ENCODE measurements around the gene PANX1. TPM values are rescaled to one million over a fixed set of nuclear protein-coding genes. Genes with fewer than 3 reads are reported as not detected.
A peak's percentile ranks its signal among the peaks of the same experiment; 100 is the strongest.

PANX1 gene
- total RNA-seq, 1 donor from 2014 or later: 19.9 TPM

DNA sequence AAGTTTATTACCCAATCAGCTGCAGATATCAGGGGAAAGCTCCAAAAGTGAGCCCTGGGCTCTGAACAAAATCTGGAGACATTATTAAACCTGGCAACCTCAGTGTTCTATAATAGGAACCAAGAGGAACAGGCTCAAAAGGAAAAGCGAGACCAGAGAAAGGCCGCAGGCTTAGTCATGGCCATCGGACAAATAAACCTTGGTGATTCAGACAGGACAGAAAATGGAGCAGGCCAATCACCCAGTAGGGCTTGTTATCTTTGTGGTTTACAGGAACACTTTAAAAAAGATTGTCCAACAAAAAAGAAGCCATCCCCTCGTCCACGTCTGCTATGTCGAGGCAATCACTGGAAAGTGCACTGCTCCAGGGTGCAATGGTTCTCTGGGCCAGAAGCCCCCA, 7.7 kb upstream of the PANX1 start:
- no peaks in the 10 kb centered on the region for H3K36me3 ChIP-seq
- H3K4me1 ChIP-seq: no peaks in the 10 kb centered on the region
- no peak overlapping the region for H3K4me3 ChIP-seq
- TF ChIP-seq, protein P1, sequence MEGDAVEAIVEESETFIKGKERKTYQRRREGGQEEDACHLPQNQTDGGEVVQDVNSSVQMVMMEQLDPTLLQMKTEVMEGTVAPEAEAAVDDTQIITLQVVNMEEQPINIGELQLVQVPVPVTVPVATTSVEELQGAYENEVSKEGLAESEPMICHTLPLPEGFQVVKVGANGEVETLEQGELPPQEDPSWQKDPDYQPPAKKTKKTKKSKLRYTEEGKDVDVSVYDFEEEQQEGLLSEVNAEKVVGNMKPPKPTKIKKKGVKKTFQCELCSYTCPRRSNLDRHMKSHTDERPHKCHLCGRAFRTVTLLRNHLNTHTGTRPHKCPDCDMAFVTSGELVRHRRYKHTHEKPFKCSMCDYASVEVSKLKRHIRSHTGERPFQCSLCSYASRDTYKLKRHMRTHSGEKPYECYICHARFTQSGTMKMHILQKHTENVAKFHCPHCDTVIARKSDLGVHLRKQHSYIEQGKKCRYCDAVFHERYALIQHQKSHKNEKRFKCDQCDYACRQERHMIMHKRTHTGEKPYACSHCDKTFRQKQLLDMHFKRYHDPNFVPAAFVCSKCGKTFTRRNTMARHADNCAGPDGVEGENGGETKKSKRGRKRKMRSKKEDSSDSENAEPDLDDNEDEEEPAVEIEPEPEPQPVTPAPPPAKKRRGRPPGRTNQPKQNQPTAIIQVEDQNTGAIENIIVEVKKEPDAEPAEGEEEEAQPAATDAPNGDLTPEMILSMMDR (IDR thresholded peaks at IDR 0.05; ENCODE audit: borderline replicate concordance): no peak
- no peak for DNase-seq
- no peak overlapping the region for H3K27ac ChIP-seq (replicated peaks)
- intact Hi-C loops (cut with micrococcal nuclease): no loop called here
- H3K27me3 ChIP-seq (ENCODE audit: low read depth): no peaks in the 10 kb centered on the region
- H3K9me3 ChIP-seq (replicated peaks): peaks cover 7% of the 10 kb centered on the region

DNA sequence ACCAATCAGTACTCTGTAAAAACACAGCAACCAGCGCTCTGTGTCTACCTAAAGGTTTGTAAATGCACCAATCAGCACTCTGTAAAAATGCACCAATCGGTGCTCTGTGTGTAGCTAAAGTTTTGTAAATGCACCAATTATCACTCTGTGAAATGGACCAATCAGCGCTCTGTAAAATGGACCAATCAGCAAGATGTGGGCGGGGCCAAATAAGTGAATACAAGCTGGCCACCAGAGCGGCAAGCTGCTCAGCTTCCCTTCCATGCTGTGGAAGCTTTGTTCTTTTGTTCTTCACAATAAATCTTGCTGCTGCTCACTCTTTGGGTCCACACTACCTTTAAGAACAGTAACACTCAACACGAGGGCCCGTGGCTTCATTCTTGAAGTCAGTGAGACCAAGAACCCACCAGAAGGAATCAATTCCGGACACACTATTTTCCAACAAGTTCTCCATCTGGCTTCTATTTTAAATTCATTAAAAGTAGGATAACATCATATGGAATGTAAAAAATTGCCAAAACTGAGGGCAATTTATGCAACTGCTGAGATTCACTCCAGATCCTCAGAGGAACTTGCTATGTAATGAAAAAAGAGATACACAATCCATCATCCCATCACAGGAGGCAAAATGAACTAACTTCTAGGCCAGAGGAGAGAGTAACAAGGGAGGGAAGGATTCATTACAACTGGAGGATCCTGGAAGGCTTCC, 3.1 kb upstream of the PANX1 start:
- H3K4me3 ChIP-seq: no peak overlapping the region
- H3K36me3 ChIP-seq: no peaks in the 10 kb centered on the region
- TF ChIP-seq, protein P1 (IDR thresholded peaks at IDR 0.05; ENCODE audit: borderline replicate concordance): no peak
- no peak for DNase-seq
- peaks cover 31% of the 10 kb centered on the region for H3K4me1 ChIP-seq
- H3K27me3 ChIP-seq (ENCODE audit: low read depth): no peaks in the 10 kb centered on the region
- intact Hi-C loops (cut with micrococcal nuclease): no loop called here
- no peaks in the 10 kb centered on the region for H3K9me3 ChIP-seq (replicated peaks)
- no peak overlapping the region for H3K27ac ChIP-seq (replicated peaks)

DNA sequence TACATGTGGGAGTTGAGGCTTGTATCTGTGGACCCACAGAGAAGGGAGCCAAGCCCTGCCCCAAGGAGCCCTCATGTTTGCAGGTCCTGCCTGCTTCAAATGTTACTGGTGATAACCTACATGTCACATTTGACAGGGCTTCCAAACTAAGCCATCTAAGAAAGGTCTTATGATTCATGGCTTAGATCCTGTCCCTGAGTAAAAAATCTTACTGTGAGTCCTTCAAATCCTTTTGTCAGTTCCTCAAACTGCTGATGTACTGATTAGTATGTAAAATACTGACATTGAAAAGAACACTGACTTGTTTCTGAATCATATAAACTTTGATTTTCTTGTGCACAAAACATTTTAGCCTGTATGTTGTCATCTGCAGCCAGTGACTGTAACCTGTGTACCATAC, 1.0 kb upstream of the PANX1 start:
- peak overlapping the region; percentile 96 for H3K27ac ChIP-seq (replicated peaks)
- intact Hi-C loops (cut with micrococcal nuclease): no loop called here
- no peaks in the 10 kb centered on the region for H3K9me3 ChIP-seq (replicated peaks)
- peak overlapping the region; percentile 94 for H3K4me3 ChIP-seq
- TF ChIP-seq, protein P1 (IDR thresholded peaks at IDR 0.05; ENCODE audit: borderline replicate concordance): no peak
- H3K27me3 ChIP-seq (ENCODE audit: low read depth): no peaks in the 10 kb centered on the region
- no peak for DNase-seq
- H3K4me1 ChIP-seq: peaks cover 52% of the 10 kb centered on the region
- H3K36me3 ChIP-seq: no peaks in the 10 kb centered on the region

DNA sequence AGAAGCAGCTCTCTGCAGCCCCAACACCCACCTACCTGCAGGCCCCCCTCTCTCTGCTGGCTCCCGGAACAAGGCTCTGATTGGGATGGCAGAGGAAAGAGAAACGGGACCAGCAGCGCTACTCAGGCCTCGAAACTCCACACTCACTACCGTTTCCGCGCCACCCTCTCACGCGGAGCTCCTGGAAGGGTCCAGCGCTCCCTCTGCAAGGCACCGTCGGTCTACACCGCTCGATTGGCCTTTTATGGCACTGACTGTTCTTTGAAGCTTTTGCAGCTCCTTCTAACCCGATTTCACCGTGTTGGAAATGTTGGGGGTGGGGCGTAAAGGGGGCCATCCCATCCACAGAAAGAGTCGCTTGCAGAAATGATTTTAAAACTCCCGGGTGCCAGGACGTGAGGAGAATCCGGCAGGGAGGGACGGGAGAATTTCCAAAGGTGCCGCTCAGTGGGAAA, 323 bp upstream of the PANX1 start:
- H3K27ac ChIP-seq (replicated peaks): peak overlapping the region; percentile 96
- TF ChIP-seq, protein P1 (IDR thresholded peaks at IDR 0.05; ENCODE audit: borderline replicate concordance): no peak
- H3K4me1 ChIP-seq: peaks cover 59% of the 10 kb centered on the region
- no peaks in the 10 kb centered on the region for H3K9me3 ChIP-seq (replicated peaks)
- intact Hi-C loops (cut with micrococcal nuclease): no loop called here
- no peaks in the 10 kb centered on the region for H3K36me3 ChIP-seq
- DNase-seq: no peak
- H3K27me3 ChIP-seq (ENCODE audit: low read depth): no peaks in the 10 kb centered on the region
- H3K4me3 ChIP-seq: peak overlapping the region; percentile 94

DNA sequence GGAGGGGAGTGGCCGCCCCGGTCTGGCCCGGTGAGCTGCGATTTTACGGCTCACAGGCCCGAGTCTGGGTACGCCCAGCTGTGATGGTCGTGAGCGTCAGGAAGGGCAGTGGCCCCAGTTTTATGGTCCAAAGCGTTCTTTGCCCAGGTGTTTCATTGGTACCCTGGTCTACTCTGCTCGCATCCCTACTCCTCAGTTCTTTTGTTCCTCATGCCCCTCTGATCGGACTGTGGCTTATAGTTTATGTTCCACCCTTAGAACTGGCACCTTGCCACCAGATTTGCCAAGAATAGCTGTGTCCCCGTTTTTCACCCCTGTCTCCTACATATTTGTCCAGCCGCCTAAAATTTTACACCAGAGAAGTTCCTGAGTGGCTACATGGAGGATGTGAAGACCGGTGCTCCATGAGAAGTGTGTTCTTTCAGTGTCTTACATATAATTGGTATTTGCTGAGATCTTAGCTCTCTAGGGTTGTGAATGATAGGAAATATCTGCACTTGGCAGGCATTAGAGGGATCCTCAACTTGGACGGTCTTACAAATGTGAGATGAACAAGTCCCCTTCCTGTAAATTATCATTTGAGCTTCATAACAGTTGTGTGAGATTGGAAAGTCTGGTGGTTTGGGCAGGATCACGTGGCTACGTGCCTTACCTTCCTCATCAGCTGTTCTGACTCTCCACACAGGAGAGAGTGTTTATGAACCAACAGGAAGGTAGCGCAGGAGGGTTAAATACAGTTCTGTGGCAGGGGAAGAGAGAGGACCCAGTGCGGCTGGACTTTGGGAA, 1.1 kb downstream of the PANX1 start:
- no peak for DNase-seq

More for the DNA sequence above, 1.1 kb downstream of the PANX1 start:
- Histone ChIP-seq H3K9me3 (replicated peaks) (no peaks in the 10 kb centered on the region), H3K4me1 (peaks cover 73% of the 10 kb centered on the region), H3K4me3 (peak overlapping the region; percentile 94), H3K36me3 (no peaks in the 10 kb centered on the region), H3K27me3 (ENCODE audit: low read depth) (no peaks in the 10 kb centered on the region), H3K27ac (replicated peaks) (peak overlapping the region; percentile 96)
- intact Hi-C loops (cut with micrococcal nuclease): no loop called here
- TF ChIP-seq, protein P1 (IDR thresholded peaks at IDR 0.05; ENCODE audit: borderline replicate concordance): no peak

Data from left ventricle myocardium inferior (tissue), 1 donor.